GM12878 (cell line): ENCODE measurements around the gene MIF. TPM values are rescaled to one million over a fixed set of nuclear protein-coding genes. Genes with fewer than 3 reads are reported as not detected.

Source experiments
- CHD1 ChIP-seq: IDR thresholded peaks from 2 replicates; pipeline ENCODE4 v1.6.1; 2012; ENCODE audit warnings: low read depth, low read length, improper control_type of control experiment
- FOXM1 ChIP-seq: IDR thresholded peaks from 2 replicates; pipeline ENCODE4 v1.6.1; 2012; ENCODE audit warnings: low read depth, mild to moderate bottlenecking, inconsistent platforms, low read length, moderate library complexity
- HCFC1 ChIP-seq: fragments of 150-350 bp; IDR thresholded peaks from 2 replicates; pipeline ENCODE4 v1.6.1; 2014; ENCODE audit warnings: low read length
- IKZF2 ChIP-seq, 2 experiments: fragments of 450-650 bp; IDR thresholded peaks; 2 replicates each; pipeline ENCODE4 v1.6.1; 2017; ENCODE audit warnings: mild to moderate bottlenecking in 2 of 2, moderate library complexity in 2 of 2
- MAX ChIP-seq: IDR thresholded peaks from 2 replicates; pipeline ENCODE4 v1.6.1; 2012; ENCODE audit warnings: low read depth, low read length, improper control_type of control experiment
- YY1 ChIP-seq: IDR thresholded peaks from 2 replicates; pipeline ENCODE4 v1.6.1; 2011; ENCODE audit warnings: low read depth, mild to moderate bottlenecking, low read length
- ZBED1 ChIP-seq: IDR thresholded peaks from 2 replicates; pipeline ENCODE4 v1.6.1; 2016; ENCODE audit warnings: borderline replicate concordance
- ZBTB11 ChIP-seq: fragments of 450-650 bp; formaldehyde crosslinking; IDR thresholded peaks from 2 replicates; pipeline ENCODE4 v1.5.0; 2022; ENCODE audit warnings: mild to moderate bottlenecking, missing genetic modification characterization
- polyA plus RNA-seq, 11 experiments: library from polyadenylated mRNA; depleted of rRNA in 4 of 11; unstranded in 6 of 11; stranded (reverse) in 5 of 11; fragments of >200 nt; fragmentation: Nextera tagmentation in 4 of 11; fragmentation: Illumina TruSeq in 1 of 11; extraction: Ambion mirVana in 4 of 11; extraction: Trizol in 1 of 11; gene quantifications; 1 replicate in 1 of 11; 2 replicates in 10 of 11; pipeline versions ENCODE4 v1.2.1 to v1.2.3, GENCODE V29; 2011 to 2016; ENCODE audit warnings: inconsistent platforms in 2 of 11, missing spikeins in 2 of 11, low read depth in 1 of 11
- total RNA-seq, 4 experiments: library from RNA; depleted of rRNA in 3 of 4; stranded (reverse); fragments of >200 nt in 3 of 4; fragmentation: Illumina TruSeq in 1 of 4; extraction: Trizol in 1 of 4; gene quantifications; 2 replicates each; pipeline versions ENCODE4 v1.2.1 to v1.2.3, GENCODE V29; 2013 to 2021

MIF gene
- total and polyA plus RNA-seq, 10 of the 15 experiments (the other 5 are each of a cell fraction or from before 2014, with no cell fraction given): 37.7 to 2,972 (median 766) TPM

- no peak for TF ChIP-seq ZBTB11
- no peak for TF ChIP-seq YY1
- no peak for TF ChIP-seq FOXM1
- no peak for TF ChIP-seq MAX
- no peak for TF ChIP-seq CHD1
- TF ChIP-seq HCFC1: no peak
- no peak for TF ChIP-seq ZBED1
- 0 out of 4 replicates have a peak, but pooled peaks of 1 of the 2 experiments have one; percentile 18 for TF ChIP-seq IKZF2 (IDR thresholded peaks at IDR 0.05)
- TF ChIP-seq, all 136 proteins: peak for 9
Measured at GRCh38 chr22:23856721-23857605, 37.2 kb upstream of the MIF start (continued).
